Spleen (tissue), 11 donors: ENCODE data around the gene GSTA2. TPM values are rescaled to one million over a fixed set of nuclear protein-coding genes. Genes with fewer than 3 reads are reported as not detected.

Source experiments
- DNase-seq: peaks from one replicate; pipeline ENCODE4 v3.0.0-alpha.2; 2020
- H3K27ac ChIP-seq, 8 donors: fragments of 200-600 bp; sonication (generic) in 7 of 8; 1 replicate in 4 of 8; 2 replicates in 4 of 8; pipeline versions ENCODE4 v1.5.0 to v1.8.0; 2016 to 2021; ENCODE audit warnings: inconsistent platforms in 4 of 8, mild to moderate bottlenecking in 4 of 8, moderate library complexity in 1 of 8
- H3K27me3 ChIP-seq, 7 donors: fragments of 200-600 bp; sonication (generic) in 6 of 7; replicated peaks in 1 of 7; 1 replicate in 4 of 7; 2 replicates in 3 of 7; pipeline versions ENCODE4 v1.5.0 to v1.8.0; 2016 to 2021; ENCODE audit warnings: inconsistent platforms in 3 of 7, mild to moderate bottlenecking in 1 of 7
- H3K36me3 ChIP-seq, 6 donors: fragments of 200-600 bp; sonication (generic) in 5 of 6; 1 replicate in 4 of 6; 2 replicates in 2 of 6; pipeline versions ENCODE4 v1.5.0 to v1.8.0; 2016 to 2021; ENCODE audit warnings: inconsistent platforms in 2 of 6
- H3K4me1 ChIP-seq, 6 donors: fragments of 200-600 bp; sonication (generic) in 5 of 6; 1 replicate in 3 of 6; 2 replicates in 3 of 6; pipeline versions ENCODE4 v1.5.0 to v1.8.0; 2016 to 2021; ENCODE audit warnings: inconsistent platforms in 3 of 6
- H3K4me3 ChIP-seq, 8 donors: fragments of 200-600 bp; sonication (generic) in 7 of 8; 1 replicate in 4 of 8; 2 replicates in 4 of 8; pipeline versions ENCODE4 v1.5.0 to v1.8.0; 2016 to 2021; ENCODE audit warnings: inconsistent platforms in 4 of 8, mild to moderate bottlenecking in 4 of 8, moderate library complexity in 2 of 8
- H3K9me3 ChIP-seq, 8 donors: fragments of 200-600 bp; sonication (generic) in 7 of 8; 1 replicate in 4 of 8; 2 replicates in 4 of 8; pipeline versions ENCODE4 v1.5.0 to v1.8.0; 2016 to 2021; ENCODE audit warnings: inconsistent platforms in 4 of 8
- CTCF ChIP-seq, 11 experiments: fragments of 200-600 bp in 7 of 11; fragments of 450-650 bp in 4 of 11; sonication (generic) in 4 of 11; IDR thresholded peaks in 8 of 11; conservative IDR thresholded peaks in 3 of 11; 1 replicate in 7 of 11; 2 replicates in 4 of 11; pipeline versions ENCODE4 v1.4.0 to v1.8.0; 2016 to 2021; ENCODE audit warnings: antibody characterized with exemption in 11 of 11, inconsistent platforms in 4 of 11, mild to moderate bottlenecking in 1 of 11
- POLR2A ChIP-seq, 3 donors: fragments of 450-650 bp; IDR thresholded peaks; one replicate each; pipeline ENCODE4 v1.5.1; 2017; ENCODE audit warnings: antibody characterized with exemption in 3 of 3, mild to moderate bottlenecking in 1 of 3
- POLR2AphosphoS5 ChIP-seq, 3 donors: sonication (generic); formaldehyde crosslinking; IDR thresholded peaks; one replicate each; pipeline ENCODE4 v1.5.1; 2017; ENCODE audit warnings: antibody characterized with exemption in 3 of 3
- WGBS, 5 donors: extraction: QIAGEN DNeasy Blood & Tissue Kit in 3 of 5; methylation state at CpG; one replicate each; pipeline versions ENCODE4 v1.1.5 to v1.1.7; 2013 to 2018; 5-methylcytosine and 5-hydroxymethylcytosine counted together
- intact Hi-C: fragments of 100-400 bp; cut with DNase I; formaldehyde crosslinking; loops from one replicate; pipeline ENCODE4 v1.15.0; 2023; ENCODE audit warnings: low total_unique reads
- polyA plus RNA-seq, 3 donors: library from polyadenylated mRNA; stranded (reverse); fragments of 200-250 nt; gene quantifications; one replicate each; pipeline ENCODE4 v1.2.1, GENCODE V29; 2013
- total RNA-seq, 7 donors: library from RNA; depleted of rRNA in 3 of 7; stranded (reverse); fragments of >200 nt in 3 of 7; fragmentation: NEBNext Ultra II Directional in 4 of 7; extraction: Animal tissue kit (Norgen Biotek cat#: 25700) in 4 of 7; gene quantifications; one replicate each; pipeline versions ENCODE4 v1.1.0 to v1.2.1, GENCODE V29; 2016 to 2021
- donor health status: healthy with polysubstance abuse.
- donor health status: DM: no; HTN: no; CAD: no; lungs with moderate emphysema.
- donor health status: DM: no; HTN: no; CAD: no.
- donor health status: Bipolar disorder and iron deficiency.
- donor health status: healthy.
- donor health status: DM: no; HTN: no; CAD: no.
- donor health status: DM: yes; HTN: yes; CAD: no.

GSTA2 gene
- total and polyA plus RNA-seq, 10 donors = not detected

GRCh38 chr6:52733172-52733571 is 30.1 kb downstream of the GSTA2 start:
- Histone ChIP-seq H3K36me3 (no peaks in the 10 kb centered on the region), H3K4me1 (no peaks in the 10 kb centered on the region), H3K4me3 (no peak overlapping the region), H3K27ac (no peak overlapping the region), H3K27me3 (no peaks in the 10 kb centered on the region), H3K9me3 (no peaks in the 10 kb centered on the region)
- intact Hi-C loops = no loop called here
- TF ChIP-seq POLR2AphosphoS5 (IDR thresholded peaks at IDR 0.05) (no peak), POLR2A (IDR thresholded peaks at IDR 0.05) (no peak), CTCF (IDR thresholded peaks at IDR 0.05 in 8 of 11, conservative IDR thresholded peaks at IDR 0.05 in 3 of 11) (no peak)
- 88 to 100% (median 94%) methylated on average over 1 of the region's 1 CpG for WGBS, 5 donors
- peak; percentile 69 for DNase-seq

DNA sequence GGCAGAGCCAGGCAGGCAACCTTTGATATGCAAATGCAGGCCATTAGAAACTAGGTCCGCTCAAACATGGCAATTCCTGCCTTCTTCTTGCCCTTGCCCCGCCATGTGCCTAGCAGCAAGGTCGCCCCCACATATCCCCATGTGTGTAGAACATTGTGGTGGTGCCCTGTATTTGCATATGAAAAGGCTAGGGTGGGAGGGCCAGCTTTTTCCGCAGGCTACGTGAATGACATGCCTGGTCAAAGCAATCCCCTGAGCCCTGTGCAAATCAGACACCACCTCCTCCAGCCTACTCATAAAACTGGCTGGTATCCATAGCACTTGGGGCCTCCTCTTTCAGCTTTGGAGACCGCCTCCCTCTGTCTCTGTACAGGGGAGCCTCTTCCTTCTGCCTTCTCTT is 31.6 kb downstream of the GSTA2 start:
- Histone ChIP-seq H3K27ac (no peak overlapping the region), H3K4me1 (no peaks in the 10 kb centered on the region), H3K36me3 (no peaks in the 10 kb centered on the region), H3K9me3 (no peaks in the 10 kb centered on the region), H3K27me3 (no peaks in the 10 kb centered on the region), H3K4me3 (no peak overlapping the region)
- intact Hi-C loops = no loop called here
- 56 to 87% (median 70%) methylated on average over 5 to 6 of the region's 6 CpGs for WGBS, 5 donors
- no peak for TF ChIP-seq POLR2A (IDR thresholded peaks at IDR 0.05)
- no peak for TF ChIP-seq POLR2AphosphoS5 (IDR thresholded peaks at IDR 0.05)
- no peak for TF ChIP-seq CTCF (IDR thresholded peaks at IDR 0.05 in 8 of 11, conservative IDR thresholded peaks at IDR 0.05 in 3 of 11)
- no peak for DNase-seq

- Histone ChIP-seq H3K4me3 (no peak overlapping the region), H3K9me3 (no peaks in the 10 kb centered on the region), H3K27me3 (no peaks in the 10 kb centered on the region), H3K27ac (no peak overlapping the region), H3K4me1 (no peaks in the 10 kb centered on the region), H3K36me3 (no peaks in the 10 kb centered on the region)
- DNase-seq = no peak
- 37 to 92% (median 88%) methylated on average over 1 of the region's 1 CpG for WGBS, 5 donors
- intact Hi-C loops = no loop called here
- TF ChIP-seq POLR2A (IDR thresholded peaks at IDR 0.05) (no peak), CTCF (IDR thresholded peaks at IDR 0.05 in 8 of 11, conservative IDR thresholded peaks at IDR 0.05 in 3 of 11) (no peak), POLR2AphosphoS5 (IDR thresholded peaks at IDR 0.05) (no peak)
Measured at GRCh38 chr6:52729576-52729975, 33.7 kb downstream of the GSTA2 start.

DNA sequence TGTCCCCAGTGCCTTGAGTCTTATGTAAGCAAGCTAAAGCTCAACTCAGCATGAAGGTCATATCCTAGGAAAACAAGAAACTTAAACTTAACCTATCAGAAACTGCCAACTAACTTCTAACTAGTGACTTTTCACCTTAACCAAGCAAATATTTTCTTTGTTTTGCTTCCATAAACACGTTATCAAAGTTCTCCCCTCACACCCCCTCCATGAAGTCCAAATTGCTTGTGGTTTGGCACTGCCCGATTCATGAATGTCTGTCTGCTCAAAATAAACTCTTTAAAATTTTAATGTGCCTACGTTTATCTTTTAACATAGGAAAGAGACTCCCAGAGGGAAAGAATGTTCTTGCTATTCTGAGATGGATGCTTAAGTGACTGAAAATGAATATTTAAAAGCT is 34.9 kb downstream of the GSTA2 start:
- Histone ChIP-seq H3K36me3 (no peaks in the 10 kb centered on the region), H3K27ac (no peak overlapping the region), H3K27me3 (no peaks in the 10 kb centered on the region), H3K9me3 (no peaks in the 10 kb centered on the region), H3K4me1 (no peaks in the 10 kb centered on the region), H3K4me3 (no peak overlapping the region)
- TF ChIP-seq CTCF (IDR thresholded peaks at IDR 0.05 in 8 of 11, conservative IDR thresholded peaks at IDR 0.05 in 3 of 11) = no peak
- no peak for TF ChIP-seq POLR2A (IDR thresholded peaks at IDR 0.05)
- no peak for TF ChIP-seq POLR2AphosphoS5 (IDR thresholded peaks at IDR 0.05)
- intact Hi-C loops = no loop called here
- no peak for DNase-seq
- WGBS, 5 donors = 62 to 73% (median 63%) methylated on average over 3 of the region's 3 CpGs
